ENCODE results near the gene C9orf50. TPM values are rescaled to one million over a fixed set of nuclear protein-coding genes. Genes with fewer than 3 reads are reported as not detected.

C9orf50 gene
- total and polyA plus RNA-seq, 2 donors (not counting 3 experiments of a cell fraction or from before 2014, with no cell fraction given) = not detected

- POLR2A ChIA-PET = no interaction called here
- Histone ChIP-seq H2AFZ (ENCODE audit: low read depth, low read length) (no peak overlapping the region), H3K4me3 (replicated peaks in 1 of 3; ENCODE audit: insufficient read depth in 1 of 3, low read depth in 1 of 3, low read length in 3 of 3) (no peak overlapping the region), H3K9me3 (replicated peaks; ENCODE audit: control insufficient read depth, insufficient read depth, low read length) (no peaks in the 10 kb centered on the region), H3K9ac (replicated peaks; ENCODE audit: extremely low read depth, insufficient read depth, low read length) (no peak overlapping the region), H4K20me1 (replicated peaks; ENCODE audit: control insufficient read depth, extremely low read depth, insufficient read depth, low read length) (no peaks in the 10 kb centered on the region), H3K79me2 (ENCODE audit: control insufficient read depth, insufficient read depth, low read length) (no peaks in the 10 kb centered on the region), H3K9me1 (replicated peaks; ENCODE audit: control insufficient read depth, extremely low read depth, insufficient read depth, low read length) (no peaks in the 10 kb centered on the region), H3K4me2 (ENCODE audit: insufficient read depth, low read length) (no peak overlapping the region), H3K4me1 (ENCODE audit: control insufficient read depth, extremely low read depth, insufficient read depth, low read length) (peaks cover 7% of the 10 kb centered on the region), H3K27me3 (ENCODE audit: control insufficient read depth in 2 of 2, insufficient read depth in 2 of 2, low read length in 2 of 2) (no peaks in the 10 kb centered on the region), H3K27ac (ENCODE audit: insufficient read depth, low read depth, low read length) (no peak overlapping the region), H3K36me3 (ENCODE audit: control insufficient read depth in 2 of 2, extremely low read depth in 1 of 2, insufficient read depth in 2 of 2, low read length in 2 of 2) (no peaks in the 10 kb centered on the region)
- no TSS peak for BruUV-seq (replicated peaks)
- CTCF ChIA-PET = interaction anchor here (1.0 to 1.4 kb wide), 2 partner anchors 49 to 406 kb away, joined by 4 read pairs; no protein-coding TSS in a partner anchor
- no peak for DNase-seq (ENCODE audit: low read depth, low spot score)
- intact Hi-C loops (cut with micrococcal nuclease) = no loop called here
- dilution Hi-C loops (cut with MboI; ENCODE audit: extremely low pct_ligation_motif_present, low sequenced_read_pairs) = no loop called here
- FAIRE-seq = no peak
- TF ChIP-seq EZH2 (IDR thresholded peaks at IDR 0.05; ENCODE audit: borderline replicate concordance, low read depth, low read length, severe bottlenecking) (no peak), POLR2AphosphoS5 (IDR thresholded peaks at IDR 0.05; ENCODE audit: insufficient read depth, low read depth, low read length) (no peak)
Measured at GRCh38 chr9:129575818-129576217, 45.1 kb downstream of the C9orf50 start.

GRCh38 chr9:129574911-129575585, 45.9 kb downstream of the C9orf50 start:
- Histone ChIP-seq H3K9me3 (replicated peaks; ENCODE audit: control insufficient read depth, insufficient read depth, low read length) (no peaks in the 10 kb centered on the region), H3K27ac (ENCODE audit: insufficient read depth, low read depth, low read length) (no peak overlapping the region), H3K4me1 (ENCODE audit: control insufficient read depth, extremely low read depth, insufficient read depth, low read length) (peaks cover 7% of the 10 kb centered on the region), H3K4me2 (ENCODE audit: insufficient read depth, low read length) (no peak overlapping the region), H3K9ac (replicated peaks; ENCODE audit: extremely low read depth, insufficient read depth, low read length) (no peak overlapping the region), H3K4me3 (replicated peaks in 1 of 3; ENCODE audit: insufficient read depth in 1 of 3, low read depth in 1 of 3, low read length in 3 of 3) (no peak overlapping the region), H3K79me2 (ENCODE audit: control insufficient read depth, insufficient read depth, low read length) (no peaks in the 10 kb centered on the region), H2AFZ (ENCODE audit: low read depth, low read length) (no peak overlapping the region), H3K36me3 (ENCODE audit: control insufficient read depth in 2 of 2, extremely low read depth in 1 of 2, insufficient read depth in 2 of 2, low read length in 2 of 2) (no peaks in the 10 kb centered on the region), H3K9me1 (replicated peaks; ENCODE audit: control insufficient read depth, extremely low read depth, insufficient read depth, low read length) (no peaks in the 10 kb centered on the region), H4K20me1 (replicated peaks; ENCODE audit: control insufficient read depth, extremely low read depth, insufficient read depth, low read length) (no peaks in the 10 kb centered on the region), H3K27me3 (ENCODE audit: control insufficient read depth in 2 of 2, insufficient read depth in 2 of 2, low read length in 2 of 2) (no peaks in the 10 kb centered on the region)
- dilution Hi-C loops (cut with MboI; ENCODE audit: extremely low pct_ligation_motif_present, low sequenced_read_pairs) = no loop called here
- no TSS peak for BruUV-seq (replicated peaks)
- FAIRE-seq (peak; percentile 37), DNase-seq (ENCODE audit: low read depth, low spot score) (no peak)
- TF ChIP-seq FOS (IDR thresholded peaks at IDR 0.05; ENCODE audit: borderline replicate concordance, insufficient read depth, low read length) = no peak
- TF ChIP-seq MAX (IDR thresholded peaks at IDR 0.05; ENCODE audit: insufficient read depth, insufficient read length) = no peak
- TF ChIP-seq GATA2 (IDR thresholded peaks at IDR 0.05; ENCODE audit: insufficient read depth, insufficient read length, low read depth, low read length) = no peak
- TF ChIP-seq POLR2A (IDR thresholded peaks at IDR 0.05; ENCODE audit: low read depth, low read length) = no peak
- TF ChIP-seq POLR2AphosphoS5 (IDR thresholded peaks at IDR 0.05; ENCODE audit: insufficient read depth, low read depth, low read length) = no peak
- no peak for TF ChIP-seq EZH2 (IDR thresholded peaks at IDR 0.05; ENCODE audit: borderline replicate concordance, low read depth, low read length, severe bottlenecking)
- CTCF ChIA-PET = interaction anchor here (1.0 to 1.4 kb wide), 2 partner anchors 49 to 405 kb away, joined by 4 read pairs; no protein-coding TSS in a partner anchor
- intact Hi-C loops (cut with micrococcal nuclease) = no loop called here
- POLR2A ChIA-PET = no interaction called here
